PFSK-1 (cell line): Measurements from ENCODE around the gene IQUB.

Experiments
- FOXP2 ChIP-seq: optimal IDR thresholded peaks from 2 replicates; pipeline ENCODE3; 2011; ENCODE audit warnings: borderline replicate concordance, control low read depth, inconsistent platforms; ENCODE audit not compliant: insufficient read depth; ENCODE audit errors: extremely low read length, extremely low read depth
- SIN3A ChIP-seq: IDR thresholded peaks from 2 replicates; pipeline ENCODE4 v1.6.1; 2012; ENCODE audit warnings: mild to moderate bottlenecking, low read length, moderate library complexity, borderline replicate concordance; ENCODE audit not compliant: insufficient read depth
- TAF1 ChIP-seq: IDR thresholded peaks from 2 replicates; pipeline ENCODE4 v1.6.1; 2012; ENCODE audit warnings: low read length, control low read depth, borderline replicate concordance; ENCODE audit not compliant: insufficient read depth
- TF ChIP-seq, protein P1 (sequence below), 2 experiments: IDR thresholded peaks; 2 replicates each; pipeline versions ENCODE4 v1.6.1 to v1.8.0; 2011 to 2012; ENCODE audit warnings: low read depth in 2 of 2, low read length in 2 of 2, control low read depth in 1 of 2, inconsistent platforms in 1 of 2, mild to moderate bottlenecking in 1 of 2, moderate library complexity in 1 of 2; ENCODE audit not compliant: insufficient read depth in 1 of 2

DNA sequence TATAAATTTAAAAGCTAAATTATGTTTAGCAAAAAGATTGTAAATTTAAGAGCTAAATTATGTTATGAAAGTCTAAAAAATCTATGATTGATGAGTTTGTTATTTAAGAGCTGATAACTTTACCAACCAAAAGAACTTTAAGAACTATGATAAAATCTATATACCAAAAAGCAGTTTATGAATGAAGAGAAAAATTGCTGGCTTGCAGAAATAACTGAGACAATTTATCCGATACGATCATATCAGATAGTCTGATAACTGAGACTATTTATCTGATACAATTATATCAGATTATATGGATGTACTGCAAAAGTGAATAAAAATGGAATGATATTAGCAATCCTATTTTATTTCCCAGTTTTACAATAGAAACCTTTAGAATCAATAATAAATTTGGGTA, 50.2 kb downstream of the IQUB start:
- TF ChIP-seq SIN3A (no peak), TAF1 (no peak), FOXP2 (no peak)
- TF ChIP-seq, protein P1, sequence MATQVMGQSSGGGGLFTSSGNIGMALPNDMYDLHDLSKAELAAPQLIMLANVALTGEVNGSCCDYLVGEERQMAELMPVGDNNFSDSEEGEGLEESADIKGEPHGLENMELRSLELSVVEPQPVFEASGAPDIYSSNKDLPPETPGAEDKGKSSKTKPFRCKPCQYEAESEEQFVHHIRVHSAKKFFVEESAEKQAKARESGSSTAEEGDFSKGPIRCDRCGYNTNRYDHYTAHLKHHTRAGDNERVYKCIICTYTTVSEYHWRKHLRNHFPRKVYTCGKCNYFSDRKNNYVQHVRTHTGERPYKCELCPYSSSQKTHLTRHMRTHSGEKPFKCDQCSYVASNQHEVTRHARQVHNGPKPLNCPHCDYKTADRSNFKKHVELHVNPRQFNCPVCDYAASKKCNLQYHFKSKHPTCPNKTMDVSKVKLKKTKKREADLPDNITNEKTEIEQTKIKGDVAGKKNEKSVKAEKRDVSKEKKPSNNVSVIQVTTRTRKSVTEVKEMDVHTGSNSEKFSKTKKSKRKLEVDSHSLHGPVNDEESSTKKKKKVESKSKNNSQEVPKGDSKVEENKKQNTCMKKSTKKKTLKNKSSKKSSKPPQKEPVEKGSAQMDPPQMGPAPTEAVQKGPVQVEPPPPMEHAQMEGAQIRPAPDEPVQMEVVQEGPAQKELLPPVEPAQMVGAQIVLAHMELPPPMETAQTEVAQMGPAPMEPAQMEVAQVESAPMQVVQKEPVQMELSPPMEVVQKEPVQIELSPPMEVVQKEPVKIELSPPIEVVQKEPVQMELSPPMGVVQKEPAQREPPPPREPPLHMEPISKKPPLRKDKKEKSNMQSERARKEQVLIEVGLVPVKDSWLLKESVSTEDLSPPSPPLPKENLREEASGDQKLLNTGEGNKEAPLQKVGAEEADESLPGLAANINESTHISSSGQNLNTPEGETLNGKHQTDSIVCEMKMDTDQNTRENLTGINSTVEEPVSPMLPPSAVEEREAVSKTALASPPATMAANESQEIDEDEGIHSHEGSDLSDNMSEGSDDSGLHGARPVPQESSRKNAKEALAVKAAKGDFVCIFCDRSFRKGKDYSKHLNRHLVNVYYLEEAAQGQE (IDR thresholded peaks at IDR 0.05; ENCODE audit: insufficient read depth in 1 of 2, low read depth in 2 of 2, low read length in 2 of 2): no peak
